ENCODE results near the gene BICC1.

The BICC1 gene

GRCh38 chr10:58570979-58571378 lies 58.3 kb downstream of the BICC1 start:
- Mint-ChIP-seq H3K9me3 (peaks cover 3% of the 10 kb centered on the region), H3K27me3 (no peaks in the 10 kb centered on the region), H3K27ac (no peak overlapping the region), H3K36me3 (no peaks in the 10 kb centered on the region), H3K4me3 (no peak overlapping the region), H3K4me1 (no peaks in the 10 kb centered on the region)
- ATAC-seq, result no peak

DNA sequence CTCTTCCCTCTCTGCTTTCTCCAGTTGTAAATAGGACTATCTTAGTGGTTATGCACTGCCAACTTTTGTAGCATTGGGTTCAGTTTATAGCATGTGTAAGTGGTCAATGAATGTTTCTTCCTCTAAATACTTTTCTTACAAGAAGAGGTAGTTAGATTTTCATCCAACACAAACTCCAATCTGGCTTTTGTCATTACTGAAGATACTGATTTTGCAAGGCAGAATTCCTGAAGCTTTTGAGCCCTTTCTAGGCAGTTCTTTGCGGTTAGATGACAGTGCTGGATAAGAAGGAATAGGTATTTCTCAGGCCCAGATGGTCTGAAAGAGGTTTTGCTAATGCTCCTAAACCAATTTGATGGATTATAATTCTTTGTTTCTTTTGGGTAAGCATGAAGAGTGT lies 60.5 kb downstream of the BICC1 start:
- Mint-ChIP-seq H3K27me3 (no peaks in the 10 kb centered on the region), H3K36me3 (no peaks in the 10 kb centered on the region), H3K4me3 (no peak overlapping the region), H3K4me1 (no peaks in the 10 kb centered on the region), H3K27ac (no peak overlapping the region), H3K9me3 (peaks cover 3% of the 10 kb centered on the region)
- no peak for ATAC-seq

- H3K4me3 Mint-ChIP-seq, result no peak overlapping the region
- no peaks in the 10 kb centered on the region for H3K36me3 Mint-ChIP-seq
- no peak for ATAC-seq
- peaks cover 3% of the 10 kb centered on the region for H3K9me3 Mint-ChIP-seq
- H3K27me3 Mint-ChIP-seq, result no peaks in the 10 kb centered on the region
- no peaks in the 10 kb centered on the region for H3K4me1 Mint-ChIP-seq
- H3K27ac Mint-ChIP-seq, result no peak overlapping the region
Measured at GRCh38 chr10:58574058-58574457, 61.4 kb downstream of the BICC1 start.

GRCh38 chr10:58575491-58575890 lies 62.8 kb downstream of the BICC1 start:
- Mint-ChIP-seq H3K27ac (no peak overlapping the region), H3K4me1 (no peaks in the 10 kb centered on the region), H3K36me3 (no peaks in the 10 kb centered on the region), H3K4me3 (no peak overlapping the region), H3K27me3 (no peaks in the 10 kb centered on the region), H3K9me3 (no peaks in the 10 kb centered on the region)
- no peak for ATAC-seq

GRCh38 chr10:58576751-58577436 lies 64.2 kb downstream of the BICC1 start:
- no peak overlapping the region for H3K27ac Mint-ChIP-seq

DNA sequence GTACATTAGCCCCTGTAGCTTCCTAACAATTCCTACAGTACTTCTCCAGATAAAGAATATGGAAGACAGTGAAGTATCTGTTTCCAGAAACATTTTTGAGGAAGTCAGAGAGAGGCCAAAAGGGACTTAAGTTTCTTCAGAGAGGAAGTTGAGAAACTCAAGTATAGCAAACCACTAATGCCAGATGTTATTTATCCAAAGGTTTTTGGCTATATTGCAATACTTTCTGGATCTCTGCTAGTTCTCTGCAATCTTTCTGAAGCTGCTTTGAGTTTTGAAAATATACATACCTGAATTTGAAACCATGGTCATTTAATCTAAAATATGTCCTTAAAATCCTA lies 64.7 kb downstream of the BICC1 start:
- no peaks in the 10 kb centered on the region for H3K27me3 Mint-ChIP-seq
- no peak overlapping the region for H3K4me3 Mint-ChIP-seq
- no peak overlapping the region for H3K27ac Mint-ChIP-seq
- no peaks in the 10 kb centered on the region for H3K36me3 Mint-ChIP-seq
- ATAC-seq, result no peak
- H3K4me1 Mint-ChIP-seq, result no peaks in the 10 kb centered on the region
- H3K9me3 Mint-ChIP-seq, result no peaks in the 10 kb centered on the region

More at GRCh38 chr10:58576751-58577436, 64.2 kb downstream of the BICC1 start:
- Mint-ChIP-seq H3K4me1 (no peaks in the 10 kb centered on the region), H3K4me3 (no peak overlapping the region), H3K36me3 (no peaks in the 10 kb centered on the region), H3K27me3 (no peaks in the 10 kb centered on the region), H3K9me3 (no peaks in the 10 kb centered on the region)
- no peak for ATAC-seq

DNA sequence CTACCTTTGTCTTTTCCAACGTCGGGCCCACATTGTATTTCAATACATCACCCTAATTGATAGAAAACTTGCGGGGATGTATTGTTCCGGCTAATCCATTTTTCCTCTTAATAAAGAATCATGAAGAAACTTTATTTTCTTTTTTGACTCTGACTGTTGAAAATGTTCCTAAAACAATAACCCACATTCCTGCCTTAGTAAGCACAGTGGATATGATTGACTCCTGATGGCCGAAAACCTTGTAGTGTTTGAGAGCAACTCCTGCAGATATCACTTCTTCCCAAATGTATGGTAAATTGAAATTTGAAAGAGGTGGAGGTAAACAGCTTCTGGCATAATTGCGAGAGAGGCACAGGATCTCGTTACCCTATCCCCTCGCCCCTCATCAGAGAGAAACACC lies 65.7 kb downstream of the BICC1 start:
- H3K27me3 Mint-ChIP-seq, result peaks cover 1% of the 10 kb centered on the region
- H3K36me3 Mint-ChIP-seq, result no peaks in the 10 kb centered on the region
- H3K9me3 Mint-ChIP-seq, result peaks cover 1% of the 10 kb centered on the region
- no peak overlapping the region for H3K27ac Mint-ChIP-seq
- H3K4me1 Mint-ChIP-seq, result no peaks in the 10 kb centered on the region
- no peak overlapping the region for H3K4me3 Mint-ChIP-seq
- no peak for ATAC-seq

GRCh38 chr10:58579011-58579655 lies 66.5 kb downstream of the BICC1 start:
- H3K27me3 Mint-ChIP-seq, result peaks cover 7% of the 10 kb centered on the region
- H3K4me3 Mint-ChIP-seq, result no peak overlapping the region
- no peaks in the 10 kb centered on the region for H3K36me3 Mint-ChIP-seq
- no peaks in the 10 kb centered on the region for H3K4me1 Mint-ChIP-seq
- peaks cover 3% of the 10 kb centered on the region for H3K9me3 Mint-ChIP-seq
- H3K27ac Mint-ChIP-seq, result no peak overlapping the region
- no peak for ATAC-seq

DNA sequence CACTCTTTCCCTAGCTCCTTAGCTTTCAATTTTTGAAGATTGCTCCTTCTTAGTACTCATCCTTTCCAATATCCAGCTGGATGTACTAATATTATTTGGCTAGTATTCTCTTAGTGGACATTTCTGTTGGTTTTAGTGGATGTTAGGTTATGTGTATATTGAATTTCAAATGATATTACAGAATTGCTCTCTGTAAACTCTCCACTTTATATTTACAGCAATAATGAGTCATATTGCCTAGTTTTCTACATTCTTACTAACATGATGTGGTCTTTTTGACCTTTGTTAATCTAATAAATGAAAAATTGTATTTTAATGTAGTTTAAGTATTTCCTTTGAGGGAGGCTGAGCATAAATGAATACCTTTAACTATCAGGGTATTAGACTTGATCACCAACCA lies 69.4 kb downstream of the BICC1 start:
- no peak overlapping the region for H3K27ac Mint-ChIP-seq
- H3K27me3 Mint-ChIP-seq, result peaks cover 7% of the 10 kb centered on the region
- peaks cover 3% of the 10 kb centered on the region for H3K9me3 Mint-ChIP-seq
- ATAC-seq, result no peak
- no peak overlapping the region for H3K4me3 Mint-ChIP-seq
- no peaks in the 10 kb centered on the region for H3K36me3 Mint-ChIP-seq
- no peaks in the 10 kb centered on the region for H3K4me1 Mint-ChIP-seq

DNA sequence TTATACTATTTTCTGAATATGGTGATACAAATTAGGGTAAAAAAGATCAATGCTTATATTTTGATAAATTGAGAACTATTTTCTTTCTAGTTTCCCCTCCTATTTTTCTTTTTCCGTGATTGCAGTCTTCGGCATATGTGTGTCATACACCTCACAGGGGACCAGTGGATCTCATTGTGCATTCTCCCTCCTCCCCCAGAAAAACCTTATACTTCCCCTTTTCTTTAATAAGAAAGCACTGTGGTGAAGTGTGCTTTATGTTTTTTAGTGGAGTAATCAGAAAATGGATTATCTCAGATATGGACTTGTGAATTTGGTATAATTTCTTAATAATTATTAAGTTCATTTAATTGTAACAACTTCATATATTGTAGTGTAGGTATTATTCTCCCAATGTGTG lies 72.8 kb downstream of the BICC1 start:
- Mint-ChIP-seq H3K36me3 (no peaks in the 10 kb centered on the region), H3K4me1 (no peaks in the 10 kb centered on the region), H3K27me3 (peaks cover 7% of the 10 kb centered on the region), H3K27ac (no peak overlapping the region), H3K4me3 (no peak overlapping the region), H3K9me3 (peaks cover 3% of the 10 kb centered on the region)
- no peak for ATAC-seq

DNA sequence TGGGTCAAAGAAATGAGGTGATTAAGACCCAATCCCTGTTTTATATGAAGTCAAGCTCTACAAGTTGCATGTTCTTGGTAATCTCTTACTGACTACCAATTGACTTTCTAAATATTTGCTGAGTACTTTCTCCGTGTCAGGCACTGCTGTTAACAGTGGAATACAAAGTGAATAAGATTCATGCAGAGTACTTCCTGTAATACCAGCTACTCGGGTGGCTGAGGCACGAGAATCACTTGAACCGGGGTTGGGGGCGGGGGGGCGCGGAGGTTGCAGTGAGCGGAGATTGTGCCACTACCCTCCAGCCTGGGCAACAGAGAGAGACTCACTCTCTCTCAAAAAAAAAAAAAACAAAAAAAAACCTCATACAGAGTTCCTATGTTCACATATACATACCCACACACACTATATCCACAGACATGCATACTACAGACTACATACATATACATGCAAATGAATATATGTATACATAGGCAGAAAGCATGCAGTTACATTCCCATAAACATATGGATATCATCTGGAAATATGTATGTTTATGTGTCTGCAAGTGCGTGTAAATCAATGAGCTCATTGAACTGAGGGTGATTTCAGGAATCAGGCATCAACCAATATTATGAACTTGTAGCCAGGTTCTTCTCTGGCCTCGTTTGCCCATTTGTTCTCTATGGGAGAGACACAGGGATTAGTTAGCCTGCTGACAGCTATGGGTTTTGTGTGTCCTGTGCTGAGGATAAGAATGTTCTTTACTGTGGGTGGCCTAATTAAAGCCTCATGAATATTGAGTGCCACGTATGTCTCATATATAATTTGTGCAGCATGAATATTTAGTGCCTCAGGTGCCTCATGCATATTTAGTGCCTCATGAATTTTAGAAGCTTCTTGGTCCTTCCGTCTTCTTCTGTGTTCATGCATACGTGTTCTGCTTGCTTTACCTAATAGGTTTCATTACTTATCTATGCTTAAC lies 73.9 kb downstream of the BICC1 start:
- H3K9me3 Mint-ChIP-seq, result peaks cover 3% of the 10 kb centered on the region
- H3K4me3 Mint-ChIP-seq, result no peak overlapping the region
- H3K27ac Mint-ChIP-seq, result no peak overlapping the region
- no peak for ATAC-seq
- peaks cover 7% of the 10 kb centered on the region for H3K27me3 Mint-ChIP-seq
- H3K36me3 Mint-ChIP-seq, result no peaks in the 10 kb centered on the region
- H3K4me1 Mint-ChIP-seq, result no peaks in the 10 kb centered on the region

GRCh38 chr10:58587676-58588075 lies 75.0 kb downstream of the BICC1 start:
- no peak for ATAC-seq
- Mint-ChIP-seq H3K9me3 (peaks cover 3% of the 10 kb centered on the region), H3K27me3 (peaks cover 7% of the 10 kb centered on the region), H3K36me3 (no peaks in the 10 kb centered on the region), H3K4me3 (no peak overlapping the region), H3K27ac (no peak overlapping the region), H3K4me1 (no peaks in the 10 kb centered on the region)

DNA sequence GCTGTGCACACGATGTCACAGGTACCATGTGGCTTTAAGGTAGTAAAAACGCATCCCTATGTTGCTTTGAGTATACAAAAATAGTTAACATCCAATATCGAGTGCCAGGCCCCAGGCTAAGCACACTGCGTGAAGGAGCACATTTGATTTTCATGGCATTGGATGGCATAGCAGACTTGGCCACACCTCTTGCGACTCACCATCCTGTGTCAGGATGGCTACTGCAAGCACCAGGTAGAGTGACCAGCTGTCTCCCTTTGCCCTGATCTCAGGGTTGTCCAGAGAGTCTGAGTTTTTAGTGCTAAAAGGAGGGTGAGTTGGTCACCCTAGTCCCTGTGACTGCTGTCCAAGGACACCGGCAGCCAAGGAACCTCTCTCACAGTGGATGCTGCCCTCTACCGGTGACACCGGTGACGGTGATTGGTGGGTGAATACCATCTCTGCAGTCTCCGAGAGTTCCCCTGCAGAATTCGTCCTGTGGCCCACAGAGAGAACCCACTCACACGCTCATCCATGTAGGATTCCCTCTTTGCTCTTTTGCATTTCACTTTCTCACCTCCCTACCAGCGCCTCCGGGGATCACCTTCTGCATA lies 76.1 kb downstream of the BICC1 start:
- Mint-ChIP-seq H3K4me1 (no peaks in the 10 kb centered on the region), H3K27me3 (peaks cover 1% of the 10 kb centered on the region), H3K36me3 (no peaks in the 10 kb centered on the region), H3K4me3 (no peak overlapping the region), H3K27ac (no peak overlapping the region), H3K9me3 (no peaks in the 10 kb centered on the region)
- peak; percentile 24 for ATAC-seq

- H3K4me1 Mint-ChIP-seq, result no peaks in the 10 kb centered on the region
- no peaks in the 10 kb centered on the region for H3K9me3 Mint-ChIP-seq
- H3K4me3 Mint-ChIP-seq, result no peak overlapping the region
- no peaks in the 10 kb centered on the region for H3K27me3 Mint-ChIP-seq
- ATAC-seq, result no peak
- no peaks in the 10 kb centered on the region for H3K36me3 Mint-ChIP-seq
- no peak overlapping the region for H3K27ac Mint-ChIP-seq
Measured at GRCh38 chr10:58590152-58590840, 77.6 kb downstream of the BICC1 start.

GRCh38 chr10:58590924-58591323 lies 78.3 kb downstream of the BICC1 start:
- no peak for ATAC-seq
- H3K4me1 Mint-ChIP-seq, result no peaks in the 10 kb centered on the region
- H3K9me3 Mint-ChIP-seq, result peaks cover 4% of the 10 kb centered on the region
- no peaks in the 10 kb centered on the region for H3K27me3 Mint-ChIP-seq
- H3K27ac Mint-ChIP-seq, result no peak overlapping the region
- H3K4me3 Mint-ChIP-seq, result no peak overlapping the region
- no peaks in the 10 kb centered on the region for H3K36me3 Mint-ChIP-seq
